A549 (cell line): ENCODE data around the gene BAHCC1. TPM values are rescaled to one million over a fixed set of nuclear protein-coding genes. Genes with fewer than 3 reads are reported as not detected.

Experiments used
- ATAC-seq, 2 experiments: fragments of 200-7000 bp in 1 of 2; fragments of >200 bp in 1 of 2; cut with Nextera tagmentation in 1 of 2; cut with Tn5 transposase in 1 of 2; 3 replicates each; pipeline versions ENCODE4 v1.8.0 to v1.9.1; 2018 to 2020; ENCODE audit warnings: mild to moderate bottlenecking in 1 of 2, moderate library complexity in 1 of 2
- CTCF ChIA-PET: fragments of 300-600 bp; sonication (Branson Sonifier 250); formaldehyde crosslinking; extraction: SDS; loops from one replicate; lab custom pipeline; 2021; ENCODE audit warnings: antibody characterized with exemption, inconsistent platforms; lab: Yijun Ruan, JAX
- POLR2A ChIA-PET: fragments of 350-600 bp; formaldehyde crosslinking; extraction: SDS; loops from one replicate; lab custom pipeline; 2021; ENCODE audit warnings: antibody characterized with exemption, inconsistent platforms; lab: Yijun Ruan, JAX
- DNase-seq, 2 experiments: peaks; one replicate each; pipeline versions ENCODE4 v3.0.0 to v3.0.0-alpha.2; 2011 to 2016; ENCODE audit warnings: low read depth in 1 of 2, low spot score in 1 of 2
- FAIRE-seq: peaks from 2 replicates; lab custom pipeline; 2011; peaks lifted over from hg19 to GRCh38; lab: Jason Lieb, UNC
- H3K27ac ChIP-seq, 2 experiments: fragments of >200 bp; sonication (Bioruptor Twin); formaldehyde crosslinking; 3 replicates each; pipeline ENCODE4 v1.5.1; 2016 to 2017
- H3K4me1 ChIP-seq: fragments of >200 bp; sonication (Bioruptor Twin); formaldehyde crosslinking; 3 replicates; pipeline ENCODE4 v1.6.1; 2016
- H3K4me2 ChIP-seq: fragments of >200 bp; sonication (Bioruptor Twin); formaldehyde crosslinking; 3 replicates; pipeline ENCODE4 v1.6.1; 2016
- H3K4me3 ChIP-seq: fragments of >200 bp; sonication (Bioruptor Twin); formaldehyde crosslinking; 3 replicates; pipeline ENCODE4 v1.5.1; 2016
- H3K9me3 ChIP-seq: fragments of >200 bp; sonication (Bioruptor Twin); formaldehyde crosslinking; 3 replicates; pipeline ENCODE4 v1.6.1; 2016
- BHLHE40 ChIP-seq: IDR thresholded peaks from 2 replicates; pipeline ENCODE4 v1.6.1; 2012; ENCODE audit warnings: low read depth, low read length, inconsistent platforms
- CBX8 ChIP-seq: fragments of 200-600 bp; sonication (generic); IDR thresholded peaks from 2 replicates; pipeline ENCODE4 v1.6.1; 2016
- E2F6 ChIP-seq: IDR thresholded peaks from 2 replicates; pipeline ENCODE4 v1.6.1; 2012; ENCODE audit warnings: low read depth, borderline replicate concordance
- ELK1 ChIP-seq: fragments of 150-350 bp; IDR thresholded peaks from 2 replicates; pipeline ENCODE4 v1.6.1; 2014; ENCODE audit warnings: low read depth, mild to moderate bottlenecking, low read length
- EP300 ChIP-seq, 2 experiments: fragments of >200 bp; sonication (Bioruptor Twin); formaldehyde crosslinking; IDR thresholded peaks; 2 replicates in 1 of 2; 3 replicates in 1 of 2; pipeline ENCODE4 v1.6.1; 2016 to 2017
- GATA3 ChIP-seq: IDR thresholded peaks from 2 replicates; pipeline ENCODE4 v1.6.1; 2012; ENCODE audit warnings: borderline replicate concordance
- HES2 ChIP-seq: fragments of >200 bp; sonication (Bioruptor Twin); formaldehyde crosslinking; IDR thresholded peaks from 2 replicates; pipeline ENCODE4 v1.6.1; 2016
- HEYL ChIP-seq: fragments of 250-450 bp; sonication (Bioruptor Pico); IDR thresholded peaks from 2 replicates; pipeline ENCODE4 v1.8.0; 2021; ENCODE audit warnings: mild to moderate bottlenecking, moderate library complexity
- HOXA7 ChIP-seq: fragments of 250-450 bp; sonication (Bioruptor Pico); IDR thresholded peaks from 2 replicates; pipeline ENCODE4 v1.5.0; 2020; ENCODE audit warnings: mild to moderate bottlenecking, moderate library complexity
- HOXB5 ChIP-seq: fragments of 250-450 bp; sonication (Bioruptor Pico); IDR thresholded peaks from 2 replicates; pipeline ENCODE4 v1.5.0; 2020; ENCODE audit warnings: mild to moderate bottlenecking, moderate library complexity
- JUN ChIP-seq, 2 experiments: fragments of >200 bp; sonication (Bioruptor Twin); formaldehyde crosslinking; IDR thresholded peaks; 2 replicates in 1 of 2; 3 replicates in 1 of 2; pipeline ENCODE4 v1.6.1; 2016 to 2017
- KDM1A ChIP-seq: fragments of 200-600 bp; sonication (generic); IDR thresholded peaks from 2 replicates; pipeline ENCODE4 v1.6.1; 2016; ENCODE audit warnings: low read depth, mild to moderate bottlenecking
- MAZ ChIP-seq: fragments of 150-350 bp; IDR thresholded peaks from 2 replicates; pipeline ENCODE4 v1.6.1; 2014; ENCODE audit warnings: antibody characterized with exemption, low read depth, low read length, borderline replicate concordance
- MYC ChIP-seq: IDR thresholded peaks from 2 replicates; pipeline ENCODE4 v1.6.1; 2012; ENCODE audit warnings: mild to moderate bottlenecking, inconsistent platforms, low read length, improper control_type of control experiment, borderline replicate concordance
- NPAS2 ChIP-seq: fragments of 250-450 bp; sonication (Bioruptor Pico); IDR thresholded peaks from 2 replicates; pipeline ENCODE4 v1.8.0; 2022; ENCODE audit warnings: mild to moderate bottlenecking, moderate library complexity, borderline replicate concordance
- PBX3 ChIP-seq: IDR thresholded peaks from 2 replicates; pipeline ENCODE4 v1.6.1; 2012
- POLR2A ChIP-seq: IDR thresholded peaks from 2 replicates; pipeline ENCODE4 v1.6.1; 2012; ENCODE audit warnings: mild to moderate bottlenecking, low read length
- RARB ChIP-seq: fragments of 250-450 bp; sonication (Bioruptor Pico); IDR thresholded peaks from 2 replicates; pipeline ENCODE4 v1.8.0; 2021; ENCODE audit warnings: mild to moderate bottlenecking, moderate library complexity
- SMC3 ChIP-seq: fragments of >200 bp; sonication (Bioruptor Twin); formaldehyde crosslinking; IDR thresholded peaks from 3 replicates; pipeline ENCODE4 v1.6.1; 2018; ENCODE audit warnings: inconsistent platforms
- SREBF2 ChIP-seq: fragments of 450-650 bp; IDR thresholded peaks from 2 replicates; pipeline ENCODE4 v1.6.1; 2014; ENCODE audit warnings: mild to moderate bottlenecking, moderate library complexity
- TFCP2L1 ChIP-seq: fragments of 250-450 bp; sonication (Bioruptor Pico); IDR thresholded peaks from 2 replicates; pipeline ENCODE4 v1.5.0; 2021; ENCODE audit warnings: mild to moderate bottlenecking
- TP53 ChIP-seq: fragments of 250-450 bp; sonication (Bioruptor Pico); IDR thresholded peaks from 2 replicates; pipeline ENCODE4 v1.5.0; 2021; ENCODE audit warnings: mild to moderate bottlenecking, moderate library complexity
- WGBS: methylation state at CpG from one replicate; pipeline ENCODE4 v1.1.6; 2017; ENCODE audit errors: missing lambda C conversion rate; 5-methylcytosine and 5-hydroxymethylcytosine counted together
- polyA plus RNA-seq, 4 experiments: library from polyadenylated mRNA; depleted of rRNA in 3 of 4; stranded (reverse); fragments of >200 nt; fragmentation: RNase III in 1 of 4; extraction: RNeasy Plus Mini Kit Qiagen cat#74134 plus additional on column Dnase treatment in 1 of 4; gene quantifications; 2 replicates in 3 of 4; 3 replicates in 1 of 4; pipeline ENCODE4 v1.2.3, GENCODE V29; 2011 to 2017
- TF ChIP-seq, protein P1 (sequence below): fragments of >200 bp; sonication (Bioruptor Twin); formaldehyde crosslinking; IDR thresholded peaks from 3 replicates; pipeline ENCODE4 v1.6.1; 2016
- TF ChIP-seq, protein P2 (sequence below): IDR thresholded peaks from 2 replicates; pipeline ENCODE4 v1.6.1; 2012
- TF ChIP-seq, protein P3 (sequence below): fragments of 250-450 bp; sonication (Bioruptor Pico); IDR thresholded peaks from 2 replicates; pipeline ENCODE4 v1.5.0; 2020; ENCODE audit warnings: low read depth, mild to moderate bottlenecking, moderate library complexity

BAHCC1 gene
- polyA plus RNA-seq, 2 of the 4 experiments (the other 2 are of a cell fraction), result 2.6 to 5.8 TPM

GRCh38 chr17:81419319-81419885 lies 24.1 kb downstream of the BAHCC1 start:
- Histone ChIP-seq H3K4me1 (peaks cover 77% of the 10 kb centered on the region), H3K9me3 (no peaks in the 10 kb centered on the region), H3K27ac (peak overlapping the region; percentile 98 to 100), H3K4me3 (peak overlapping the region; percentile 38), H3K4me2 (peak overlapping the region; percentile 89)
- DNase-seq (peak; percentile 92 to 97), ATAC-seq (peak; percentile 67 to 84), FAIRE-seq (peak; percentile 99)
- ChIA-PET CTCF (interaction anchor here (1.0 to 4.8 kb wide), 8 partner anchors 11 to 127 kb away, joined by 3 to 39 read pairs (median 9); partner anchors contain the start of gene SLC38A10), POLR2A (interaction anchor here (0.5 to 6.5 kb wide), 20 partner anchors 10 to 110 kb away, joined by 3 to 107 read pairs (median 6); partner anchors contain the start of genes ACTG1 and BAHCC1)
- WGBS, result under 1% methylated on average over 22 of the region's 32 CpGs
- TF ChIP-seq POLR2A, result peak; percentile 70
- TF ChIP-seq, protein P1, sequence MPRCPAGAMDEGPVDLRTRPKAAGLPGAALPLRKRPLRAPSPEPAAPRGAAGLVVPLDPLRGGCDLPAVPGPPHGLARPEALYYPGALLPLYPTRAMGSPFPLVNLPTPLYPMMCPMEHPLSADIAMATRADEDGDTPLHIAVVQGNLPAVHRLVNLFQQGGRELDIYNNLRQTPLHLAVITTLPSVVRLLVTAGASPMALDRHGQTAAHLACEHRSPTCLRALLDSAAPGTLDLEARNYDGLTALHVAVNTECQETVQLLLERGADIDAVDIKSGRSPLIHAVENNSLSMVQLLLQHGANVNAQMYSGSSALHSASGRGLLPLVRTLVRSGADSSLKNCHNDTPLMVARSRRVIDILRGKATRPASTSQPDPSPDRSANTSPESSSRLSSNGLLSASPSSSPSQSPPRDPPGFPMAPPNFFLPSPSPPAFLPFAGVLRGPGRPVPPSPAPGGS, result 0 out of 3 replicates have a peak, but pooled peaks have one; percentile 50
- no peak for TF ChIP-seq KDM1A
- TF ChIP-seq, protein P2, sequence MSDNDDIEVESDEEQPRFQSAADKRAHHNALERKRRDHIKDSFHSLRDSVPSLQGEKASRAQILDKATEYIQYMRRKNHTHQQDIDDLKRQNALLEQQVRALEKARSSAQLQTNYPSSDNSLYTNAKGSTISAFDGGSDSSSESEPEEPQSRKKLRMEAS, result peak; percentile 90
- peak; percentile 4; the same call in 1 of the 3 replicates for TF ChIP-seq SMC3
- no peak for TF ChIP-seq CBX8
- no peak for TF ChIP-seq SREBF2
- TF ChIP-seq JUN (IDR thresholded peaks at IDR 0.05), result peak; percentile 83 to 89
- peak; percentile 66 for TF ChIP-seq PBX3
- TF ChIP-seq GATA3, result peak; percentile 53
- TF ChIP-seq, protein P3, sequence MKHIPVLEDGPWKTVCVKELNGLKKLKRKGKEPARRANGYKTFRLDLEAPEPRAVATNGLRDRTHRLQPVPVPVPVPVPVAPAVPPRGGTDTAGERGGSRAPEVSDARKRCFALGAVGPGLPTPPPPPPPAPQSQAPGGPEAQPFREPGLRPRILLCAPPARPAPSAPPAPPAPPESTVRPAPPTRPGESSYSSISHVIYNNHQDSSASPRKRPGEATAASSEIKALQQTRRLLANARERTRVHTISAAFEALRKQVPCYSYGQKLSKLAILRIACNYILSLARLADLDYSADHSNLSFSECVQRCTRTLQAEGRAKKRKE (CRISPR knock-in tag), result no peak; the same call in 1 of the 2 replicates
- TF ChIP-seq MAZ, result 0 out of 2 replicates have a peak, but pooled peaks have one; percentile 19
- peak; percentile 83; the same call in 1 of the 2 replicates for TF ChIP-seq HEYL
- peak; percentile 97 for TF ChIP-seq E2F6
- TF ChIP-seq MYC, result peak; percentile 85
- peak; percentile 36; the same call in 1 of the 2 replicates for TF ChIP-seq HOXB5
- TF ChIP-seq EP300 (IDR thresholded peaks at IDR 0.05), result peak; percentile 18 to 36; a peak in 1 of 5 replicates

GRCh38 chr17:81419886-81420768 lies 24.9 kb downstream of the BAHCC1 start:
- 41% methylated on average over 25 of the region's 28 CpGs for WGBS
- FAIRE-seq (no peak), DNase-seq (peak in 1 of 2 experiments; percentile 56), ATAC-seq (peak in 1 of 2 experiments; percentile 11; a peak in 3 of 6 replicates)
- ChIA-PET POLR2A (interaction anchor here (0.9 to 6.5 kb wide), 13 partner anchors 9 to 111 kb away, joined by 3 to 107 read pairs (median 6); partner anchors contain the start of genes ACTG1 and BAHCC1), CTCF (interaction anchor here (1.0 to 4.8 kb wide), 12 partner anchors 10 to 128 kb away, joined by 3 to 39 read pairs (median 7); partner anchors contain the start of gene SLC38A10)
- TF ChIP-seq, protein P3 (CRISPR knock-in tag), result peak; percentile 14; the same call in 1 of the 2 replicates
- TF ChIP-seq HES2, result no peak
- TF ChIP-seq HOXA7 (CRISPR knock-in tag), result no peak
- no peak for TF ChIP-seq GATA3
- peak; percentile 76; the same call in 1 of the 2 replicates for TF ChIP-seq TP53 (CRISPR knock-in tag)
- TF ChIP-seq NPAS2, result 0 out of 2 replicates have a peak, but pooled peaks have one; percentile 15
- peak; percentile 81; the same call in 1 of the 2 replicates for TF ChIP-seq TFCP2L1 (CRISPR knock-in tag)
- TF ChIP-seq BHLHE40, result no peak
- TF ChIP-seq ELK1, result no peak
- no peak for TF ChIP-seq PBX3
- no peak for TF ChIP-seq RARB
- TF ChIP-seq HOXB5, result peak; percentile 54; the same call in 1 of the 2 replicates
- H3K4me3 ChIP-seq, result peak overlapping the region; percentile 38
- H3K4me1 ChIP-seq, result peaks cover 78% of the 10 kb centered on the region
- H3K4me2 ChIP-seq, result peak overlapping the region; percentile 89
- no peaks in the 10 kb centered on the region for H3K9me3 ChIP-seq
- H3K27ac ChIP-seq, result peak overlapping the region; percentile 98 to 100
